ENCODE results near the gene ABCD4. TPM values are rescaled to one million over a fixed set of nuclear protein-coding genes. Genes with fewer than 3 reads are reported as not detected.

Gene ABCD4
- total RNA-seq, 1 donor from 2014 or later = 47.7 TPM

DNA sequence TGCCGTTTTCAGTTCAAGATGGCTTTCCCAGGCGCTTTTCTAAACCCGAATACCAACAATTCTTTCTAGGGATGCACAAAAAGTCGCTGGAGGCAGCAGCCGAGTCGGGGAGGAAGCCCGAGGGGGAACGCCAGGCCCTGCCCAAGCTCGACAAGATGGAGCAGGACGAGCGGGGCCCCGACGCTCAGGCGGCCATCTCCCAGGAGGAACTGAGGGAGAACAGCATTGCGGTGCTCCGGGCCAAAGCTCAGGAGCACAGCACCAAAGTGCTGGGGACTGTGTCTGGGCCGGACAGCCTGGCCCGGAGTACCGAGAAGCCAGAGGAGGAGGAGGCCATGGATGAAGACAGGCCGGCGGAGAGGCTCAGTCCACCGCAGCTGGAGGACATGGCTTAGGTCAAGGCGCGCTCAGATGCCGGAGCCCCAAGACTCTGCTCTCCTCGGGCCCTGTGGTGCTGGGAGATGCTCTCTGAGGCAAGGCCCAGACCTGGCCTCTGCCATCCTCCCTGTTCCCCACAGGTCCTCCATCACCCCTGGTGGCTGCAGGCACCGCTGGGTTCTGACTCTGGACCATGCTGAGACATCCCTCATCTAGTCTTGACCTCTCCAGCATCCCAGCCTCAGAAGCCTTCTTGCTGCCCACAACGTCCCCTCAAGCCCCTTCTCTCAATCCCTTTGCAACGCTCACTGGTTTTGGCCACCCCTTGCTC lies 42.1 kb downstream of the ABCD4 start:
- DNase-seq (ENCODE audit: low spot score) = no peak

DNA sequence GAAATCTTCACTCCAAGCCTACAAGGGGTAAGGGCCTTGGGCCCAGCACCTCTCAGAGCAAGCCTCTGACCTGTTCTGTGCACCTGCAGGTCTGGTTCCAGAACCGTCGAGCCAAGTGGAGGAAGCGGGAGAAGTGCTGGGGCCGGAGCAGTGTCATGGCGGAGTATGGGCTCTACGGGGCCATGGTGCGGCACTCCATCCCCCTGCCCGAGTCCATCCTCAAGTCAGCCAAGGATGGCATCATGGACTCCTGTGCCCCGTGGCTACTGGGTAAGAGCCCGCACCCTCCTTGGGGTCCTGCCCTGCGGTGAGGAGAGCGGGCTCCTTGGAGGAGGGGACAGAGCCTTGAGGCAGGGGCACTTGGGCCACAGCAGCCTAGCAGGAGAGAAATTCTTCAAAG lies 43.2 kb downstream of the ABCD4 start:
- DNase-seq (ENCODE audit: low spot score) = no peak

- no peak for DNase-seq (ENCODE audit: low spot score)
Measured at GRCh38 chr14:74258764-74259035, 44.0 kb downstream of the ABCD4 start.

- peak; percentile 13 for DNase-seq (ENCODE audit: low spot score)
Measured at GRCh38 chr14:74257941-74258763, 44.6 kb downstream of the ABCD4 start.

- DNase-seq (ENCODE audit: low spot score) = peak; percentile 15
Measured at GRCh38 chr14:74257078-74257940, 45.4 kb downstream of the ABCD4 start.

- no peak for DNase-seq (ENCODE audit: low spot score)
Measured at GRCh38 chr14:74255281-74255680, 47.5 kb downstream of the ABCD4 start.

DNA sequence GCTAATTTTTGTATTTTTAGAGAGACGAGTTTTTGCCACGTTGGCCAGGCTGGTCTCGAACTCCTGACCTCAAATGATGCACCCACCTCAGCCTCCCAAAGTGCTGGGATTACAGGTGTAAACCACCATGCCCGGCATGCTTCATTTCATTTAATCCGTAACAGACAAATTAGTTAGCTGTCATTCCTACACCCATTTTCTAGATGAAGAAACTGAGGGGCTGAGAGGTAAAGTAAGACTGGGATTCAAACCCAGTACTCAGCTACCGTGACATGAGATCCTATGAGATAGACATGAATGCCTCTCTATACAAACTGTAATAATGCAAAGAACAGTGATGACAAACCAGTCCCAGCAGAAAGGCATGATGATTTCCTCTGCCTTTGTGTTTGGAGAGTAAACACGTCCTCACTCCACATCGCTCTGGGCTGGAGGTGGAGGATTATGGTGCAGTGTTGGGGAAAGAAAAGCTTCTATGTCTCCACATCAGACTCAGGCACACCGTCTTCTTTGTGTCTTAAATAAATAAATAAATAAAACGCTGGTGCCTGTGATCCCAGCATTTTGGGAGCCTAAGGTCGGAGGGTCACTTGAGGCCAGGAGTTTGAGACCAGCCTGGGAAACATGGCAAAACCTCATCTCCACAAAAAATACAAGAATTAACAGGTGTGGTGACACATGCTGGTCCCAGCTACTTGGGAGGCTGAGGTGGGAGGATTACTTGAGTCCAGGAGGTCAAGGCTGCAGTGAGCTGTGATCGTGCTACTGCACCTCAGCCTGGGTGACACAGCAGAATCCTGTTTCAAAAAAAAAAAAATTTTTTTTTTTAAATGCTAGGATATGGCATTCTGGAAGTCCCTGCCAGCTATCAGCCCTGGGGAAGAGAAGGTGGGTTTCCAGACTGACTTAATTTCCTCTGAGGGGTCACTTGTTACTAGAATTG lies 53.0 kb downstream of the ABCD4 start:
- DNase-seq (ENCODE audit: low spot score) = no peak

- DNase-seq (ENCODE audit: low spot score) = no peak
Measured at GRCh38 chr14:74248017-74248416, 54.7 kb downstream of the ABCD4 start.

GRCh38 chr14:74246542-74246941 lies 56.2 kb downstream of the ABCD4 start:
- no peak for DNase-seq (ENCODE audit: low spot score)

DNA sequence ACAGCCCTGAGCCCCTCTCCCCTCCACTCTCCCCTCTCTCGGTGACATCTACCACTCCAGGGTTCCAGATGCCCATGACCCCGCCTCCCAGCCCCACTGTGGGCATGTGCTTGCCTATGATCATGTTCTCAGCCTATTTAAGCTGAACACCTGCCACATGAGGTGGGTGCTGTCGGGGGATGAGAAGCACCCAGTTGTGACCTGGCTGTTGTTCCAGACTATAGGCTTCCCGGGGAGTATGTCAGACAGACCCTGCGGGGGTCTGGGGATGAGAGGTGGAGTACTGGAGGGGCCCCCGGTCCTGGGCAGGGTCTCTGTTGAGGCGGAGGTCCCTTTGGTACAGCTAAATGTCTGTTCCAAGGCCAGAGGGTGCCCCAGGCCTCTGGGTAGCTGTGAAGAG lies 57.4 kb downstream of the ABCD4 start:
- DNase-seq (ENCODE audit: low spot score) = no peak

DNA sequence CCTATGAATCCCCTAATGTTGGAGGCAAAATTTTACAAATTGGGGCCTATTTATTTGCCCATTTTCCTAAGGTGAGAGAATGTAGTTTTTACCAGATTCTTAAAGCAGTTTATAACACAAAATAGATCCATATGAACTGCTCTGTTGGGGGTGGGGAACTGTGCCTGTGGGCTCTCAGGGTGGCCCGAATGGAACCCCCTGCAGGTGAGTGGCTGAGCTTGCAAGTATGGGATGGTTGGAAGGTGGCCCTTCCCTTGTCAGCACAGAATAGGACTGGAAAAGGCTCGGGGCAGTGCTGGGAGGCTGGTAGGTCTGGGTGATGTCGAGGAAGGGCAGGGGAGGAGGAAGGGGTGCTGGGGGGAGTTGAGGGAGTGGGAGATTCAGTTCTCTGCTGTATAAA lies 58.6 kb downstream of the ABCD4 start:
- DNase-seq (ENCODE audit: low spot score) = no peak

DNA sequence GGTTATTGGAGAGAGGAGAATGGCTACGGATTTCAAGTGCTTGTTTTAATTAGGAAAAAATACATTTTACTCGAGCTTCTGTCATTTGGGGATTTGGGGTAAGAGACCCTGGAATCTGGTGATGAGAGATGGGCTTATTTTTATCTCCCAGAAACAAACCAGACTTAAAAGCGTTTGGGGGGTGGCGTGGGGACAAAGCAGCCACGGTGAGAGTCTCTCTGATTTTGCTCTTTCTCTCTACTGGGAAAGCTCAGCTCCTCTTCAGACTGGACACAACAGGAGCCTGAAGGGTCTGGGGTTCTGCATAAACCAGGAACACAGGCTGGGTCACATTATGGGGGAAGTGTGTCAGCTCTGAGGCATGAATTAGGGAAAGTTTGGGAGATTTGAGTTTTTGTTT lies 59.7 kb downstream of the ABCD4 start:
- DNase-seq (ENCODE audit: low spot score) = no peak

GRCh38 chr14:74242780-74243042 lies 60.0 kb downstream of the ABCD4 start:
- DNase-seq (ENCODE audit: low spot score) = no peak

DNA sequence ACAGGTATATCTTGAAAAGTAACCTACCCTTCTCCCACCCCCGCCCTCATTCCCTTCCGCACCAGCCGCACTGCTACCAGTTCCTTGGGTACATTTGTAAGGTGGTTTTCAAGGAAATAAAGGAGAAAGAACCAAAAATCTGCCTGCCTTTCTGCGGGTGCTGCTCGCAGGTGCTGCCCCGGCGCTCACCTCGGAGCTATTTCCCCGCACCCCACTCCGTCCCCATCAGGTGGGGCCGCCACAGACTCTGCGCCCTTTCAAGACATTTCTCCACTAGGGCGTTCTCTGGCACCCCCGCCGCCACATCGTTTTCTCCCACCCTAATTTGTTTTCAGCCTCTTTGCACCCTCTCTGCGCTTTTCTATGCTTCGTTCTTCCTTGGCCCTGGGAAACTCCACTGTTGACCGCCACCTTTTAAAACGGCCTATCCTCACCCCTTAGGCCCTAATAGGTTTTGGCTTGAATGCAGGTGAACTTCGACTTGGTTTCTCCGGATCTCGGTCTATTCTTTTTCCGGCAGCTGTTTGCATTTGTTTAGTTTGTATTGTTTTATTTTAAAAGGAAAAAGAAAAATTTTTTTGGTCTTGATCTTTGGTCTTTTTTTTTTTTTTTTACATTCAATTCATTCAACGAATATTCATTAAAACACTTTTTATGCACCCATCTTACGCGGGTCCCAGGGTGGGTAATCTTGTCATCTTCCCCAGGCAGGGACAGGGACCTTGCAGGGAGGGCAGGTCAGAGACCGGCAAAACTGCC lies 60.5 kb downstream of the ABCD4 start:
- DNase-seq (ENCODE audit: low spot score) = no peak

- no peak for DNase-seq (ENCODE audit: low spot score)
Measured at GRCh38 chr14:74241652-74242017, 61.1 kb downstream of the ABCD4 start.

DNA sequence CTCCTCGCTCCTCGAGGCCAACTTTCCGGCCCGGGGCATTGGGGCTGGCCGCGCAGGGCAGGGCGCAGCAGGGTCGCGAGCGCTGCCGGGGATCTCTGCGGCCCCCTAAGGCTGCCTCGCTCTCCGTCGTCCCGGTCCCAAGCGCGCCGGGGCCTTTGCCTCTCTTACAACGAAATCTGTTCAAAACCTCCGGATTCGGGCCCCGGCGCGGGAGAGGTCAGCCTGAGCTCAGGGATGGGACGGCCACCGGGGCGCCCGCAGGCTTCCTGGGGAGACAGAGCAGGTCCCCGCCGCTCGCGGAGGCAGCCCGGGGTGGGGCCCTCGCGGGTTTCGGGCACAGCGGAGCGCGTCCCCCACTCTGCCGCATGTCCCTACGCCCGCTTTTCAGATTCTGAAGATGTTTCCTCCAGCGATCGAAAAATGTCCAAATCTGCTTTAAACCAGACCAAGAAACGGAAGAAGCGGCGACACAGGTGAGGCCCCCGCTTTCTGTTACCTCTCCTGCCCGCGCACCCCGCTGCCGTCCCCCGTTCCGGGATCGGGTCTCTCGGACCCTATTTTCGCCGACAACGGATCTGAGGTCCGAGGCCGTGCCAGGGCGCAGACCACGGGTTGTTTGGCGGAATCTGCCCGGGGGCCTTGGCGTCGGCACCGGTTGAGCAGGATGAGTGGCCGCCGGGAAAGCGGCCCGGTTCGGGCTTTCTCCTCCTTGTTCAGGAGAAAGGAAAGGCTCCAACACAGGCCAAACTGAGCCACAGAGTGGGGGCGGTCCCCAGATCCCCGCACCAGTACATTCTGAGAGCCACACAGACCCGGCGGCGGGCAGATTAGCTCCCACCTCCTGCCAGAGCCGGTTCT lies 61.7 kb downstream of the ABCD4 start:
- DNase-seq (ENCODE audit: low spot score) = no peak

DNA sequence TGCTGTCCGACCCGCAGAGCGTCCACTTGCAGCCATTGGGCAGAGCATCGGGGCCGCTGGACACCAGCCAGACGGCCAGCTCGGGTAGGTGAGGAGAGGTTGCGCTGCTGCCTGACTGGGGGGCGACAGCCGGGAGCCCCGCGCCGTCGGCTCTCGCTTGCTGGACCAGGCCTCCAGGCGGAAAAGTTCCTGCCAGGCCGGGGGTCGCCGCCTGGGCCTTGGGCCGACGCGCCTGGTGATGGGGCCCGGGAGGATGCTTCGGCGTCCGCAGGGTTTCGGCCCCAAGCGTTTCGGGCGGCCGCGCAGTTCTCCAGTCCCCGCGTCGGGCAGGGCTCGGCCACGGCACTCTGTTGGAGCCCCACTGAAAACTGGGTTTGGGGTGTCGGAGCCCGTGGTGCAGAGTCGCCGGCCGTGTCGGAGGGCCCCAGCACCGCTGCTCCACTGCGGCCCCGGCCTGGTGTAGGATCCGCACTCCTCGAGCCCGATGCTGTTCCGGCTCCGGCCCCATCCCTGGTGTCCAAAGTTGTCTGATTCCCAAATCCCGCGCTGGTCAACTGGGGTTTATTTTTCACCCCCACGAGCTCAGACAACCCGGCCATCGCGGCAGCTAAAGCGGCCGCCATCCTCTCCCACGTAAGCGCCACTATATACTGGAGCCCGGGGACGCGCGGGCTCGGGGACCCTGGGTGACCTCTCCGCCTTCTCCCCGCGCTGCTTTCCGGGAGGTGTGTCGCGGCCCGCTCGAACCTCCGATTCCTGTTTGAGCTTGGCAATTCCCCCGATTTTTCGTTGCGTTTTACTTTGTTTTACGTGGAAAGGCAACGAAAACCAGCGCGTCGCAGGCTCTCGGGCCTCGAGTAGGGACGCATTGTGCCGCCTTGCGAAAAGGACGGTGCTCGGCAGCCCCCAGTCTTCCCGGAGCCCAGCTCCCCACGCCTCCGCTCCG lies 62.6 kb downstream of the ABCD4 start:
- no peak for DNase-seq (ENCODE audit: low spot score)

GRCh38 chr14:74238974-74239847 lies 63.5 kb downstream of the ABCD4 start, which contains the start of gene VSX2:
VSX2 (plus strand) TSS chr14:74239449; CDS start chr14:74239562, 113 bp downstream.
- DNase-seq (ENCODE audit: low spot score) = no peak
